ENCODE data around the gene SYCP3. TPM values are rescaled to one million over a fixed set of nuclear protein-coding genes. Genes with fewer than 3 reads are reported as not detected.

SYCP3 gene
- total RNA-seq, 1 experiment from 2014 or later, result 0.19 TPM

- BruUV-seq (replicated peaks), result no TSS peak
- Histone ChIP-seq H3K4me3 (ENCODE audit: low read depth, low read length, poor library complexity, severe bottlenecking) (no peak overlapping the region), H3K27ac (ENCODE audit: low read depth, low read length, poor library complexity, severe bottlenecking) (no peak overlapping the region), H3K9me3 (ENCODE audit: low read depth, low read length, poor library complexity, severe bottlenecking) (no peaks in the 10 kb centered on the region), H3K27me3 (replicated peaks; ENCODE audit: insufficient read depth, low read depth, low read length, poor library complexity) (no peaks in the 10 kb centered on the region), H3K36me3 (ENCODE audit: insufficient read depth, low read length, poor library complexity, severe bottlenecking) (no peaks in the 10 kb centered on the region), H3K4me1 (ENCODE audit: insufficient read depth, low read length, poor library complexity, severe bottlenecking) (no peaks in the 10 kb centered on the region)
- TF ChIP-seq CTCF (conservative IDR thresholded peaks at IDR 0.05; ENCODE audit: low read depth, low read length) (no peak), EZH2 (IDR thresholded peaks at IDR 0.05; ENCODE audit: borderline replicate concordance, low read depth, low read length, poor library complexity, severe bottlenecking) (no peak)
- DNase-seq (ENCODE audit: low spot score), result no peak
- ChIA-PET CTCF (no interaction called here), POLR2A (ENCODE audit: low non-redundant PET) (no interaction called here)
- intact Hi-C loops (cut with micrococcal nuclease; ENCODE audit: unreplicated experiment), result no loop called here
These were observed 9.4 kb downstream of the SYCP3 start for GRCh38 chr12:101729842-101730241.

GRCh38 chr12:101727098-101727497, 12.2 kb downstream of the SYCP3 start:
- no TSS peak for BruUV-seq (replicated peaks)
- Histone ChIP-seq H3K36me3 (ENCODE audit: insufficient read depth, low read length, poor library complexity, severe bottlenecking) (no peaks in the 10 kb centered on the region), H3K4me3 (ENCODE audit: low read depth, low read length, poor library complexity, severe bottlenecking) (no peak overlapping the region), H3K27ac (ENCODE audit: low read depth, low read length, poor library complexity, severe bottlenecking) (no peak overlapping the region), H3K4me1 (ENCODE audit: insufficient read depth, low read length, poor library complexity, severe bottlenecking) (no peaks in the 10 kb centered on the region), H3K27me3 (replicated peaks; ENCODE audit: insufficient read depth, low read depth, low read length, poor library complexity) (no peaks in the 10 kb centered on the region), H3K9me3 (ENCODE audit: low read depth, low read length, poor library complexity, severe bottlenecking) (no peaks in the 10 kb centered on the region)
- POLR2A ChIA-PET (ENCODE audit: low non-redundant PET), result no interaction called here
- CTCF ChIA-PET, result no interaction called here
- no peak for DNase-seq (ENCODE audit: low spot score)
- TF ChIP-seq CTCF (conservative IDR thresholded peaks at IDR 0.05; ENCODE audit: low read depth, low read length), result no peak
- TF ChIP-seq EZH2 (IDR thresholded peaks at IDR 0.05; ENCODE audit: borderline replicate concordance, low read depth, low read length, poor library complexity, severe bottlenecking), result no peak
- intact Hi-C loops (cut with micrococcal nuclease; ENCODE audit: unreplicated experiment), result no loop called here

- POLR2A ChIA-PET (ENCODE audit: low non-redundant PET), result no interaction called here
- H3K36me3 ChIP-seq (ENCODE audit: insufficient read depth, low read length, poor library complexity, severe bottlenecking), result no peaks in the 10 kb centered on the region
These were observed 16.9 kb downstream of the SYCP3 start for GRCh38 chr12:101722392-101722791.

More at GRCh38 chr12:101722392-101722791, 16.9 kb downstream of the SYCP3 start:
- no peak for TF ChIP-seq CTCF (conservative IDR thresholded peaks at IDR 0.05; ENCODE audit: low read depth, low read length)
- no peaks in the 10 kb centered on the region for H3K27me3 ChIP-seq (replicated peaks; ENCODE audit: insufficient read depth, low read depth, low read length, poor library complexity)
- H3K4me3 ChIP-seq (ENCODE audit: low read depth, low read length, poor library complexity, severe bottlenecking), result no peak overlapping the region
- intact Hi-C loops (cut with micrococcal nuclease; ENCODE audit: unreplicated experiment), result no loop called here
- BruUV-seq (replicated peaks), result no TSS peak
- no peaks in the 10 kb centered on the region for H3K9me3 ChIP-seq (ENCODE audit: low read depth, low read length, poor library complexity, severe bottlenecking)
- no peak overlapping the region for H3K27ac ChIP-seq (ENCODE audit: low read depth, low read length, poor library complexity, severe bottlenecking)
- no peaks in the 10 kb centered on the region for H3K4me1 ChIP-seq (ENCODE audit: insufficient read depth, low read length, poor library complexity, severe bottlenecking)
- CTCF ChIA-PET, result no interaction called here
- no peak for DNase-seq (ENCODE audit: low spot score)
